ENCODE results near the gene STK33.

The STK33 gene

DNA sequence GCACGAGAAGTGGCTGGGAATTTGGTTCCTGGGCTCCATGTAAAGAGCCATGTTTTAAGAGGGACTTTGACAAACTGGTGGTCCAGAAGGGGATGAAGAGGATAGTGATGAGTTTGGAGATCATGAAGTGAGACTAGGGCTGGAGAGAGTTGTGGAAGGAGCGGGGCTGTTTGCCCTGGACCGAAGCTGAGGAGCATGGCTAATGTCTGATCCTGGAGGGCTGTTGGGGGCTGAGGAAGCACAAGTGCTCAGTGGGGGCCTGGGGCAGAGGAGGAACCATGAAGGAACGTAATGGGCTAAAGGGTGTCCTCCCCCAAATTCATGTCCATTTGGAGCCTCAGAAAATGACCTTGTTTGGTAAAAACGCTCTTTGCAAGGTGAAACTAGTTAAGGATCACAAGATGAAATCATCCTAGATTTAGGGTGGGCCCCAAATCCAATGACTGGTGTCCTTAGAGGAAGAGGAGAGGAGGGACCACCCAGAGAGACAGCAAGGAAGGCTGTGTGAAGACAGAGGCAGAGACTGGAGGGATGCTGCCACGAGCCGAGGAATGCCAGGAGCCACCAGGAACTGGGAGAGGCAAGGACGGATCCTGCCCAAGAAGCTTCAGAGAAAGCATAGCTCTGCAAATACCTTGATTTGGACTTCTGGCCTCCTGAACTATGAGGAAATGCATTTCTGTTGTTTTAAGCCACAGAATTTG, 223.1 kb downstream of the STK33 start:
- no peak for DNase-seq

DNA sequence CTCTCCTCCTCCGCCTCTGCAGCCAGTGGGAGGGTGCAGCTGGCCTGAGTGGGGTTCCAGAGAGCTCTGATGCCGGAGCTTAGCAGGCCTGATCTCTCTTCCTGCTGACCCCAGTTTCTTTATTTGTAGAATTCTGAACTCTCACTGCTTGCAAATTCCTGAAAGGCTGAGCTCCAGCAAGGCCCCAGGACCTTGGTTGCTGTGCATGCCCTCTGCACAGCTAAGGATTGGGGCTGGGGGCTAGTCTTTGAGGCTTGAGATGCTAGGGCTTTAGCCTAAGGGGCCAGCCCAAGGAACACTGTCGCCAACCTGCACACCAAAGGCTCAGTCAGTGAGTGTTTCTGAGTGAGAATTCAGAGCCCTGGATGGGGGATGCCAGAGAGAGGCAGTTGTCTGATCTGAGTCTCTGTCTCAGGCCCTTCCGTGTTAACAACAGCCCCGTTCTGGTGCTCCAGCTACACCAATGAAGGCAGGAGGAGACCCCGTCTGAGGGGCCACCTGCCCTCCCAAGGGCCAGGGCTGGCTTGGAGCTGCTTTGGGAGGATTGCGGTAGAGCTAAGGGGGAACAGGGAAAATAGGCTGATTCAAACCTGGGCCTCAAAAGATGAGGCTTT, 224.3 kb downstream of the STK33 start:
- no peak for DNase-seq

GRCh38 chr11:8368772-8369171, 225.3 kb downstream of the STK33 start:
- DNase-seq = no peak

DNA sequence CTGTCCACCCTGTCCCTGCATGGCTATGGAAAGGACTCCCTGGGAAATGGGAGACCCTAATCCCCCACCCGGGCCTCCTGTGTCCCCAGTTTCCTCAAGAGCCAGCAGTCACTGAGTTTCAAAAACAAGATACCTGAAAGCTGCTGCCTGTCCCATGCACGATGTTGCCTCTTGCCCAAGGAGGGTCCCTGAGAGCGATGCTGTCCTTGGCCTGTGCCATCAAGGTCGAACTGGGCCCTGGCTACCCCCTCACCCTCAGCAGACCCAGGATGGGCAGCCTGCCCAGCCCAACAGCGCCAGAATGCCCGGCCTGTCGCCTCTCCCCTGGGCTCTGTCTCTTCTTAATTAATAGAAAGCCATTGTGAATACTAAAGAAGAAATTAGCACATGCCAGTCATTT, 225.8 kb downstream of the STK33 start:
- DNase-seq = no peak

DNA sequence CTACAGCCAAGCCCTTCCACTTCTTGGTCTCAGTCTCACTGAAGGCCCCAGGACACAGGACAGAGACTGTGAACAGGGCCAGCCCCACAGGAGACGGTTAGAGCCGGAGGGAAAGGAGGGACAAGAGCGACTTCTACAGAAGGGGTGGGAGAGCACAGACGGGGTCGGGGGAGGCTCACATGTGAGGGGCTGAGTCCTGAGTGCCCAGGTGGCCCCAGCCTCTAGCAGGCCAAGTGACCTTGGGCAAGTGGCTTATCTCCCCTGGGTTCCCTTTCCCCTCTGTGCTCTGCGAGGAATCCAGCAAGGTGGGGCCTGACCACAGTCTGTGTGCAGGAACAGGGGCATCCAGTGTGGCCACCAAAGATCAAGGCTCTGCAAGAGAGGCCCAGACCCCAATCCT, 227.7 kb downstream of the STK33 start:
- DNase-seq = no peak

- no peak for DNase-seq
Observed at GRCh38 chr11:8365216-8365941, 228.6 kb downstream of the STK33 start.

GRCh38 chr11:8363921-8364320, 230.1 kb downstream of the STK33 start:
- DNase-seq = no peak

GRCh38 chr11:8362899-8363298, 231.1 kb downstream of the STK33 start:
- no peak for DNase-seq

GRCh38 chr11:8362491-8362890, 231.5 kb downstream of the STK33 start:
- no peak for DNase-seq

GRCh38 chr11:8361664-8362210, 232.3 kb downstream of the STK33 start:
- no peak for DNase-seq

- DNase-seq = no peak
Observed at GRCh38 chr11:8361206-8361605, 232.8 kb downstream of the STK33 start.

- DNase-seq = no peak
Observed at GRCh38 chr11:8360086-8360828, 233.8 kb downstream of the STK33 start.

DNA sequence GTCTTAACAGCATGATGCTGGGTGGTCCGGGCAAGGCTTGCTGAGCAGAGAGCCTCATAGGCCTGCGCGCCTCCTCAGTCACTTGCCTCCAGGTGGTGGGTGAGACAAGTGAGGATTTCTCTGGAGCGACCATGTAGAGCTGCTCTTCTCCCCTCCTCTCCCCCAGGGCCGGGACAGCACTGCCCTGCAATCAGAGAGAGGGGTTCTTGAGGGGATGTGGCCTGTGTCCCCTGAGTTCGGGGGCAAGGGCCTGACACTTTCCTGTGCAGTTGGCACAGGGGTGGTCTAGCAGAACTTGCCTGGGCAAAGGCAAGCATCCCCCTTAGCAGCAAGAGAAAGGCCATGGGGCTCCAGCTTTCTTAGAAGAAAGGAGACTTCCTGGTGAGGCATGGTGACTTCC, 234.5 kb downstream of the STK33 start:
- no peak for DNase-seq

GRCh38 chr11:8357891-8358566, 236.0 kb downstream of the STK33 start:
- no peak for DNase-seq

GRCh38 chr11:8357505-8357888, 236.5 kb downstream of the STK33 start:
- DNase-seq = no peak

- no peak for DNase-seq
Observed at GRCh38 chr11:8356721-8357504, 237.1 kb downstream of the STK33 start.

GRCh38 chr11:8356216-8356615, 237.8 kb downstream of the STK33 start:
- no peak for DNase-seq

DNA sequence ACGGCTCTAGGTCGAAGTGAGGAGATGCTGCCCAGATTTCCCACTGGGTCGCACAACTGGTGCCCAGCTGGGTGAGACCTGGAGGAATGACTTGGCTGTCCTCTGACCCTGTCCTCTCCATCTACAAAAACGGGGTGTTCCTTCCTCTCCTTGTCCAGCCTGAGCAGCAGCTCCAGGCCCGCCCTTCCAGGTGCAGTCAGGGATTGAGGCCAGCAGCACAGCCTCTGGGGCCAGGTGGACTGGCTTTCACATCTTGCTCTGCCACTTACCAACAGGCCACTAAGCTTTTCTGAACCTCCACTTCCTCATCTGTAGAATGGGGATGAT, 238.6 kb downstream of the STK33 start:
- no peak for DNase-seq

- DNase-seq = no peak
Observed at GRCh38 chr11:8354622-8355415, 239.2 kb downstream of the STK33 start.

DNA sequence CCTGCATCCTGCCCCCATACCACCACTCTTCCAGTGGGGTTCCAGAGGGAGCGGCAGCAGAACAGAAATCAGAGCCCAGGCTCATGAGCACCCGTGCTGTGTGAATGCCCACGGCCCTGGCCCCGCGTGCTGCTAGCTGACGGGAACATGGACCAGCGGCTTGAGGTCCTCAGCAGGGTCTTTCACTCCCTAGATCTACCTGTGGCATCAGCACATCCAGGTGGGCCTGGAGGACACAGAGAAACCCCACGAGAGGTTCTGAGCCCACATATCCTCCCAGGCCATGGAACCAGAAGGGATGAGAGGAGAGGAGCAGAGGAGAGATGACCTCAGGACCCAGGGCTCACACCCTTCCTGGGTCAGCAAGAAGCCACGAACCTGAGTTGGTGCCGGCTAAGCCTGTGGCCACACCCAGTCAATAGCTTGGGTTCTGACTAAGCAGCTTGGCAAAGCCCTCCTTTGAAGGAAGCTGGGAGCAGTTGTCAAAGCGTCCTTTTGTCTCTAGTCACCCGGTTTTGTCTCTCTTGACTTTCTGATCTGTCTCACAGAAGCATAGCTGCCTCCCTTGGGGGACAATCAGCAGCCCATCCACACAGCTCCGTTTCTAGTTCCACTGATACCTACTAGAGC, 241.0 kb downstream of the STK33 start:
- DNase-seq = no peak
